ENCODE results near the gene OTOA. TPM values are rescaled to one million over a fixed set of nuclear protein-coding genes. Genes with fewer than 3 reads are reported as not detected.
"Not testable (repeated sequence)": the region's sequence is repeated elsewhere in the genome, so short reads cannot be mapped to it uniquely, and the experiment has no call there.

The OTOA gene
- total and polyA plus RNA-seq, 2 of the 13 experiments (the other 11 are each of a cell fraction or from before 2014, with no cell fraction given) = 0.05 to 0.15 TPM

DNA sequence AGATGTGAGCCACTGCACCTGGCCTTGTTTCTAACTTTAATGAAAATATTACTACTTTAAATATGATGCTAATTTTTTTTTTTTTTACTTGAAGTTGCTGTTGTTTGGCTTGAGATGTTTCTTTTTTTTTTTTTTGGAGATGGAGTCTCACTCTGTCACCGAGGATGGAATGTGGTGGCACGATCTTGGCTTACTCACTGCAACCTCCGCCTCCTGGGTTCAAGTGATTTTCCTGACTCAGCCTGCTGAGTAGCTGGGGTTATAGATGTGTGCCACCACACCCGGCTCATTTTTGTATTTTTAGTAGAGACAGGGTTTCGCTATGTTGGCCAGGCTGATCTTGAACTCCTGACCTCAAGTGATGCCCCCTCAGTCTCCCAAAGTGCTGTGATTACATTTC, 35.0 kb upstream of the OTOA start:
- H3K9me3 ChIP-seq (ENCODE audit: low read length) = no peaks in the 10 kb centered on the region
- H3K9ac ChIP-seq (ENCODE audit: insufficient read depth, low read depth, low read length) = no peak overlapping the region
- TF ChIP-seq DR1 (CRISPR knock-in tag; IDR thresholded peaks at IDR 0.05) = 0 out of 2 replicates have a peak, but pooled peaks have one; percentile 3
- 0 out of 2 replicates have a peak, but pooled peaks have one; percentile 30 for TF ChIP-seq DMAP1 (CRISPR knock-in tag; IDR thresholded peaks at IDR 0.05)
- no peak for TF ChIP-seq TCF12 (IDR thresholded peaks at IDR 0.05)
- TF ChIP-seq TCF12 (CRISPR knock-in tag; IDR thresholded peaks at IDR 0.05) = no peak
- 94% methylated on average over 5 of the region's 5 CpGs for WGBS (ENCODE audit: low lambda C conversion rate)
- FAIRE-seq = no peak
- no TSS peak for BruUV-seq (replicated peaks)
- H3K36me3 ChIP-seq (replicated peaks in 1 of 2; ENCODE audit: control insufficient read depth in 1 of 2, insufficient read depth in 2 of 2, low read length in 2 of 2) = peaks cover 16 to 29% of the 10 kb centered on the region in 2 experiments
- H3K79me2 ChIP-seq (ENCODE audit: insufficient read depth, low read length) = no peaks in the 10 kb centered on the region
- H3K27me3 ChIP-seq (ENCODE audit: control insufficient read depth in 1 of 2, insufficient read depth in 2 of 2, low read length in 2 of 2) = no peaks in the 10 kb centered on the region
- ChIA-PET CTCF (ENCODE audit: low intra/inter-chr PET ratio, low total read pairs) (no interaction called here), POLR2A (interaction anchor here (1.2 kb wide), 1 partner anchor 25 kb away, joined by 3 read pairs; no protein-coding TSS in a partner anchor)
- in situ Hi-C loops (cut with HindIII; ENCODE audit: extremely low pct_ligation_motif_present, low pct_unique_long_range_greater_than_20kb) = no loop called here
- no peak overlapping the region for H3K4me2 ChIP-seq (ENCODE audit: low read depth, low read length)
- ATAC-seq = no peak
- no peak for DNase-seq (ENCODE audit: low spot score)
- no peak overlapping the region for H3K4me3 ChIP-seq (replicated peaks in 1 of 3; ENCODE audit: insufficient read depth in 1 of 3, low read depth in 2 of 3, low read length in 3 of 3)
- H3K4me1 ChIP-seq (ENCODE audit: insufficient read depth, low read length) = peaks cover 52% of the 10 kb centered on the region
- H3K27ac ChIP-seq (ENCODE audit: extremely low read length, insufficient read depth, low read length) = peak overlapping the region; percentile 5
- intact Hi-C loops (cut with micrococcal nuclease; ENCODE audit: unreplicated experiment) = no loop called here
- no peak overlapping the region for H2AFZ ChIP-seq (ENCODE audit: low read length)
- H4K20me1 ChIP-seq (ENCODE audit: insufficient read depth, low read length) = no peaks in the 10 kb centered on the region

DNA sequence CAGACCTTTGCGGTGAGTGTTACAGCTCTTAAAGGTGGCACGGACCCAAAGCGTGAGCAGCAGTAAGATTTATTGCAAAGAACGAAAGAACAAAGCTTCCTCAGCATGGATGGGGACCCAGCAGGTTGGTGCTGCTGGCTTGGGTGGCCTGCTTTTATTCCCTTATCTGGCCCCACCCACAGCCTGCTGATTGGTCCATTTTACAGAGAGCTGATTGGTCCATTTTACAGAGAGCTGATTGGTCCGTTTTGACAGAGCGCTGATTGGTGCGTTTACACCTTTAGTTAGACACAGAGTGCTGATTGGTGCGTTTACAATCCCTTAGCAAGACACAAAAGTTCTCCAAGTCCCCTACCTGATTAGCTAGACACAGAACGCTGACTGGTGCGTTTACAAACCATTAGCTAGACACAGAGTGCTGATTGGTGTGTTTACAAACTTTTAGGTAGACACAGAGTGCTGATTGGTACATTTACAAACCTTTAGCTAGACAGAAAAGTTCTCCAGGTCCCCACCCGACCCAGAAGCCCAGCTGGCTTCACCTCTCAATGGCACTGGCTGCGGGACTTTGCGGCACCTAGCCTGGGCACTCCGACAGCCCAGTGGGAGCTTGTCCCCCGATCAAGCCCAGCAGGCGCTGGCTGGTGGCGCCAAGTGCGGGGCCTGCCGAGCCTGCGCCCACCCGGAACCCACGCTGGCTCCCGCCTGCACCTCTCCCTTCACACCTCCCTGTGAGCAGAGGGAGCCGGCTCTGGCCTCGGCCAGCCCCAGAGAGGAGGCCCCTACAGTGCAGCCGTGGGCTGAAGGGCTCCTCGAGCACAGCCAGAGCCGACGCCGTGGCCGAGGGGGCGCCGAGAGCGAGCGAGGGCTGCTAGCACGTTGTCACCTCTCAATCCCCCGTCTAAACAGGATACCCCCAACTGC, 33.9 kb upstream of the OTOA start:
- H3K27me3 ChIP-seq (ENCODE audit: control insufficient read depth in 1 of 2, insufficient read depth in 2 of 2, low read length in 2 of 2); H3K4me2 ChIP-seq (ENCODE audit: low read depth, low read length); in situ Hi-C loops (cut with HindIII; ENCODE audit: extremely low pct_ligation_motif_present, low pct_unique_long_range_greater_than_20kb); H4K20me1 ChIP-seq (ENCODE audit: insufficient read depth, low read length); H3K27ac ChIP-seq (ENCODE audit: extremely low read length, insufficient read depth, low read length); H3K79me2 ChIP-seq (ENCODE audit: insufficient read depth, low read length); DNase-seq (ENCODE audit: low spot score); ATAC-seq; H3K4me3 ChIP-seq (replicated peaks in 1 of 3; ENCODE audit: insufficient read depth in 1 of 3, low read depth in 2 of 3, low read length in 3 of 3); H2AFZ ChIP-seq (ENCODE audit: low read length); BruUV-seq (replicated peaks); CTCF ChIA-PET (ENCODE audit: low intra/inter-chr PET ratio, low total read pairs); intact Hi-C loops (cut with micrococcal nuclease; ENCODE audit: unreplicated experiment); H3K9ac ChIP-seq (ENCODE audit: insufficient read depth, low read depth, low read length); H3K9me3 ChIP-seq (ENCODE audit: low read length); FAIRE-seq: not testable (repeated sequence)
- Histone ChIP-seq H3K36me3 (replicated peaks in 1 of 2; ENCODE audit: control insufficient read depth in 1 of 2, insufficient read depth in 2 of 2, low read length in 2 of 2) (peaks cover 14 to 32% of the 10 kb centered on the region in 2 experiments), H3K4me1 (ENCODE audit: insufficient read depth, low read length) (peaks cover 59% of the 10 kb centered on the region)
- POLR2A ChIA-PET = interaction anchor here (1.1 kb wide), 1 partner anchor 9 kb away, joined by 4 read pairs; no protein-coding TSS in a partner anchor
- WGBS (ENCODE audit: low lambda C conversion rate) = 98% methylated on average over 32 of the region's 37 CpGs
- peak; percentile 71 for TF ChIP-seq NFYB (CRISPR knock-in tag; IDR thresholded peaks at IDR 0.05)
- TF ChIP-seq AGO2 (optimal IDR thresholded peaks at IDR 0.05; ENCODE audit: low read depth, low read length) = peak; percentile 37
- TF ChIP-seq ZNF768 (CRISPR knock-in tag; IDR thresholded peaks at IDR 0.05) = peak; percentile 13; the same call in 1 of the 2 replicates
- peak; percentile 55 to 78 for TF ChIP-seq MAFK (conservative IDR thresholded peaks at IDR 0.05 in 1 of 2, IDR thresholded peaks at IDR 0.05 in 1 of 2; ENCODE audit: low read length in 2 of 2)
- TF ChIP-seq, protein P1, sequence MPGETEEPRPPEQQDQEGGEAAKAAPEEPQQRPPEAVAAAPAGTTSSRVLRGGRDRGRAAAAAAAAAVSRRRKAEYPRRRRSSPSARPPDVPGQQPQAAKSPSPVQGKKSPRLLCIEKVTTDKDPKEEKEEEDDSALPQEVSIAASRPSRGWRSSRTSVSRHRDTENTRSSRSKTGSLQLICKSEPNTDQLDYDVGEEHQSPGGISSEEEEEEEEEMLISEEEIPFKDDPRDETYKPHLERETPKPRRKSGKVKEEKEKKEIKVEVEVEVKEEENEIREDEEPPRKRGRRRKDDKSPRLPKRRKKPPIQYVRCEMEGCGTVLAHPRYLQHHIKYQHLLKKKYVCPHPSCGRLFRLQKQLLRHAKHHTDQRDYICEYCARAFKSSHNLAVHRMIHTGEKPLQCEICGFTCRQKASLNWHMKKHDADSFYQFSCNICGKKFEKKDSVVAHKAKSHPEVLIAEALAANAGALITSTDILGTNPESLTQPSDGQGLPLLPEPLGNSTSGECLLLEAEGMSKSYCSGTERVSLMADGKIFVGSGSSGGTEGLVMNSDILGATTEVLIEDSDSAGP (CRISPR knock-in tag; IDR thresholded peaks at IDR 0.05; ENCODE audit: borderline replicate concordance) = peak; percentile 29; the same call in 1 of the 2 replicates
- peak; percentile 51; the same call in 1 of the 2 replicates for TF ChIP-seq NFYC (CRISPR knock-in tag; IDR thresholded peaks at IDR 0.05)
- TF ChIP-seq MAFF (IDR thresholded peaks at IDR 0.05; ENCODE audit: low read depth, low read length) = peak; percentile 65
